GM21529 (cell line): Measurements from ENCODE around the gene DNAH11.
"Not testable (repeated sequence)": the region's sequence is repeated elsewhere in the genome, so short reads cannot be mapped to it uniquely, and the experiment has no call there.

ENCODE experiments used
- ATAC-seq: cut with Tn5 transposase; IDR thresholded peaks from one replicate; pipeline ENCODE4 v1.9.1; 2021; ENCODE audit not compliant: unreplicated experiment

Gene DNAH11

DNA sequence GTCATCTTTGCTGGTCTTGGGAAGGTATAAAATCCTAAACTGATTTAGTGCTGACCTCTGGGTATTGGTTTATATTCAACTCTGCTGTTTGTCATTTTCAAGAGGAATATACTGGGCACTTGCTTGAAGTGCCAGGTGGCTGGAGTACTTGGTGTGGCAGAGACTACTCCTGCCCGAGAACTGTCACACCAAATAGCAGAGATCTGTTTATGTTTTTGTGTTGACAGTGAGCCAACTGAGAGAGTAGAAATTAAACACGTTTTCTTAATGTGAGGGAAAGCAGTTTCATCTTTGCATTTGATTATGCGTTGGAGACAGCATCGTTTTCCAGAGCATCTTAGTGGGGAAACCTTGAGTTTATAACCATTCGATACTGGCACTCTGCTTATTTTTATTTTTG is 228.4 kb downstream of the DNAH11 start:
- ATAC-seq: no peak

DNA sequence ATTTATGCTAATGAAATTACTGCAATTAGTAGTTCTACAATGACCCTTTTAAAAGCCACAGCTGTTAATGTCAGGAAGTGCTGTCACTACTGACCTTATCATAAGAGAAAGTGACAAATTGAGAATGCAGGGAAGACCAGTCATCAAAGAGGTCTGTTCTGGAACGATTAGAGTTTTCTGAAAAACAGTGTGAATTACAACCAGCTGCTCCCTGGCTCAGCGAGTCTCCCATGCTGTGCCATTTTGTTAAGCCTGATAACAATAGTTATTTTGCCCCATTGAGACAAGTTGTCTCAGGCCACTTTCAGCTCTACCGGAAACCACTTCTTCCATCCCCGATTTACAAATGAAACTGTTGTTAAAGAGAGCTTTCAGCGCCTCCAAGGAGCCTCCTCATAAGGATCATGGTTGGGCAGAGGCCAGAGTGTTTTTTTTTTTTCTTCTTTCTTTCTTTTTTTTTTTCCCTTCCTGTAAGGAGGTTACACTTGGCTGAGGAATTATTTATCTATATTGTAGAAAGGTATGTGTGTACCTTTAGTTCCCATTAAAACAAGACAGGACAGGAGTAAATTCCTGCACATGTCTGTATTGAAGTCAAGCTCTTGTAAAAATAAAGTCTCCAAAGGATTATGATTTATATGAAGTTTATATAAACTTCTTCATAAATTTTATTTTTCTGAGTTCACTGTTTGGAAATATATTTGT is 229.2 kb downstream of the DNAH11 start:
- no peak for ATAC-seq

DNA sequence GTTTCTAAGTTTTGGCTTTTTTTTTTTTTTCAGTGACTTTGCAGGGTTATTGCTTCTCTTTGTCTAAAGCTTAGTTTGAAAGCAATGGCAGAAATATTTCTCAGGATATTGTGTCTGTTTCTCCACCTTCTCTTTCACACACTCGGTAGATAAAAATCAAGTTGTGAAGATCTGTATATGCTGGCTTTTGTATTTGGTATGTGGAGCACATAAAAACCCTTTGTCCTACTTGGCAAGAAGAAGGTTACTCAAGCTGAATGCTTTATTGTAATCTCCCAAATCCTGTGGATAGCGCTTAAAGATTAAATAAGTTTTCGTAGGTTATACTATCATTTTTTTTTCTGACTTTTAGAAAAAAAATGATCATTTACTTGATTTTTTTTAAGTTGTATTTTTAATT is 230.5 kb downstream of the DNAH11 start:
- no peak for ATAC-seq

DNA sequence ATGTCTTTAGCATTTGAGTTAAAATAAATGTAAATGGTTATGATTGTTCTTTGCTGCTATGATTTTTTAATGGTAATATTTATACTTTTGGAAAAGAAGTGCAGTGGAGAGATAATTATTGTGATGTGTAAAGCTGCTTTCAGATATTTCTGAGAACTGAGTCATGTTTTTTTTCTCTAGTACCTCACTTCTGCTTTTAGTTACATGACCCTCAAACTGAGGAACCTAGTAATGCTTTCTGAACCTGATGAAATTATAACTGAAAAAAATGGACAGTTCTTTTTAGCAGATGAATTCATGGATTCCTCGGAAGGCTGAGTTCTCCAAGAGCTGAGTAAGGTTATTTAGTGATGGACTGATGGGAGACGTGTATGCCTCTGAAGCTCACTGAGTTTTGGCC is 235.1 kb downstream of the DNAH11 start:
- ATAC-seq: no peak

DNA sequence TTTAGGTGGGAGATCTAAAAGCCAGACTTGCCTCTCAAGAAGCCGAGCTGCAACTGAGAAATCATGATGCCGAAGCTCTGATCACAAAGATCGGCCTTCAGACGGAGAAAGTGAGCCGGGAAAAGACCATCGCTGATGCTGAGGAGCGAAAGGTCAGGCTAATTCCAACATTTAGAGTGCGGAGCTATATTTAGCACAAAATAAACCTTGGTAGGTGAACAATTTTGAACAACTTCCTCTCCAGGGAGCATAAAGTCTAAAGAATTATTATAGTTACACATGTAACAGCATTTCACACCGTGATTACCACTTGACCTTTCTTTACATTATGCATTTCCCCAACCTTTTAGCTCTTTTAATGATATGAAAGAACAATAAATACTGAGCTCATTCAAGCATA is 236.1 kb downstream of the DNAH11 start:
- ATAC-seq: no peak

DNA sequence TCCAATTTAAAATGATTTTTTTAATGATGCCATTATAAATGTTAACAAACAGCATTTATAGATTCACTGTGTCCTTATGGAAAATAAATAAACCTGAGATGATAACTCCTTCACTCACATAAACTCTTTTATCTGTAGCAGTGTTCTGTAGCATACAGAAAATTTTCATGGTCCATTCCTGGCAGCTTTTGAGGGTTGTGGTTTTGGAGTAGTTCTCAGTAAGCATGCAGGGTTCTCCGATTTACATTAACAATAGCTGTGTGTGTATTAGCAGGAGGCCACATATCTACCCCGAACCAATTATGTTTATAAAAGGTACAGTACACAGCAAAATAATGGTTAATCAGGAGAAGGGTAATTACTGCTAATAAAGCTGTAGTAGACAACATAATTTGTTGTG is 240.2 kb downstream of the DNAH11 start:
- no peak for ATAC-seq

DNA sequence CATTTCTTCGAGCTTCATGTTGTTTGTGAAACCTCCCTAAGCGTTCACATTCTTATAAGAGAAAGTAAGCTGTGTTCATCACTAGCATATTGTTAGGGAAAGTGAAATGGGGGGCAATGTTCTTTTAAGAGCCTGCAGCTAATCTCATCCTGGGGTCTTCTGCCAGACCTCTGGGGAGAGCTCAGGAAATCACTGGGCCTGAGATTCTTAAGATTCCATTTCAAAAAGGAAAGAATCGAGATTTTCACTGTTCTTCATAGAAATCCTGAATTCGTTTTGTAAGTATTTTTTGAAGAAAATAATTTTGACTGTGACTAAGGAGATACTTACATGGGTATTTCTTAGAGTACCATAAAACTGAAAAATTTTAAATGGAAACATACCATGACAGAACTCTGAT is 242.2 kb downstream of the DNAH11 start:
- ATAC-seq: no peak

DNA sequence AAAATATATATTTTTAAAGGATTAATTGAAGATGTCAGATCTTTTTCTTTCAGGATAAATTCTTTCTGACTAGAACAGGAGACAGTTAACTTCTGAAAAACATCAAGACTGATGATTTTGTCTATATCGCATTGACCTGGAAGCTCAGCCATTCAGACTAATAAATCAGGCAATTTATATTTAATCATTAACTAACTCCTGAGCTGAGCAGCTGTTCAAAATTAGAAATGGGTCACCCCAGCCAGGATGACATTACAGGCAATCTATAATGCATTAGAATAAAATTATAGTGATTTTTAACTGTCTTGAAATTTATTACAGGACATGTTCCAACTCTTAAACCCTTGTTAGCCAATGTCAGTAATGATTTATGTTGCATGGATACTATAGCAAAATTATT is 263.0 kb downstream of the DNAH11 start:
- no peak for ATAC-seq

DNA sequence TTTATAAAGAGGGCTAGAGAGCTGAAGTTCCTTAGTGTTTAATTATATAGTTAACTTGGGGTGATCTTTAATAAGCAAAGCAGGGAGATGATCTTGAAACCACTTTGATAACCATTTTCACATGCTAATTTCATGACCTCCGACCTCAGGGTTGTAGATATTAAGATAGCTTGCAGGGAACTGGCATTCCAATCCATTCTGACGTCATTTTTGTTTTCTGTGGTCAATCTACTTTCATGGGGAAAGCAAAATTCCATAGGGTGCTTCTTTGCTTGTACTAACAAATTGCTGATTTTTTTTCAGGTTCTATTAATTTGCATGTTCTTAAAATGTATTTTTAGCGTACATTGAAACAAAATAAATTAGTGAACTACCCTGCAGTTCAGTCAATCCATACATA is 263.5 kb downstream of the DNAH11 start:
- no peak for ATAC-seq

DNA sequence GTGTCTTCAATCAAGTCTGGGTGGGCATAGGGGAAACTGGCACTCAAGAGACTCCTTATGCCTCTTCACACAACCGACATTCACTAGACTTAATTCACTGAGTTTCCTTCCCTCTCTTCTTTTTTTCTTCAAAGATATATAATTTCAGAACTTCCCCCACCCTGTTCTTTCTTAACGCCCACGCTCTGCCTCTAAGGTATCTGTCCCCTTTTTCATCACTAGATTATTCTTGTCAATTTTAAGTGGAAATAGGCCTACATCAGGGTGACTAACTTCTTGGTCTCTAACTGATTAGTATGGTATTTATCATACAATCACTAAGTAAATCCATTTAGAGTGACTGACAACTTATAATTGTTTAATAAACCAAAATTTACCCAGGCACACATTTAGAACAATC is 276.2 kb downstream of the DNAH11 start:
- ATAC-seq: no peak

DNA sequence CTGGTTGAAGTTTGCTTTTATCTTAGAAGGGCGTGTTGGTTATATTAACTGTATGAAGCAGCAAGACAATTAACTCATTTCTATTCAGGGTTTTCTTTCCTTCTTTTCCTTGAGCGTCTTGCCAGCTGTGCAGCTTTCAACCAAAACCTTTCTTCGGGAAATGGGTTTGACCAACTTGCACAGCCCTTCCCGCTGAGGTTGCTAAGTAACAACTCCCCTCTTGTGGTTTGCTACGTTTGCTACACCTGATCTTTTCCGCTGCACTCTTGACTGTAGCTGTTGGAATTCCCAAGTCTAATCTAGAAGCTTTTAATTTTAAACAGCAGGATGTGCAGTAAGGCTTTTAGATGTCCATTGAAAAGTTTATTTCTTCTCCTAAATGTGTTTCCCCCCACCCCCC is 286.0 kb downstream of the DNAH11 start:
- no peak for ATAC-seq

DNA sequence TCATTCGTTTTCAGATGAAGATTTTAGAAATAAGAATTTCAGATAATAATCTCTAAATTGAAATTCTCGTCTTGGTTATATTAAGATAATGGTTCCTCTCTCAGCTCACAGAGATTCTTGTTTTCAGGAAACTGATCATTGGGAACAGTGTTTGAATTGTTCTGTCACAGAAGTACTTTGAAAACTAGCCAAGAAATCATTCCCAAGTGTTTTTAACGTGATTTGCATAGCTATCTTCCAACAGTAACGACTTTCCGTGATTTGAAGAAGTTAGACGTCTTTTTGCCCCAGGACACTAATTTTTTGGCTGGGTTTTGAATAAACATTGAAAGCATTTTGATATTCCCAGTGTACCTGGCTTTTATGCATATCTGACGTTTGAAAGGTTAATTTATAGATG is 286.9 kb downstream of the DNAH11 start:
- no peak for ATAC-seq

DNA sequence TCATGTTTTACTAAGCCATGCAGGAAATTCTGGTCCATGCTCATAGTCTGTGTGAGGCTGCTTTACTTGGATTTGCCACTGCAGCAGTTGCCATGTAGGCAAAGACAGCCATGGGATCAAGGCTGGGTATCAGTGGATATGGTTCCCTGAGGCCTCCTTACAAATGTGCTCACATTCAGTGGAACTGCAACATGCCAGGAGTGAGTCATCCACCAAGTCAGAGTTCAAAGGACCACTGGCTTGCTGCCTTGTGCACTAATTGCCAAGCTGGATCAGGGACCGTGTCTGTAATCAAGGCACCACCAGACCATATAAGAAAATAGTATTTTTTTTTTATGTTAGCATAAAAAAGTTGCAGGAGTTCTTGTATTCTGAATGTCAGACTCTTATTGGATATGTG is 301.9 kb downstream of the DNAH11 start:
- ATAC-seq: no peak

DNA sequence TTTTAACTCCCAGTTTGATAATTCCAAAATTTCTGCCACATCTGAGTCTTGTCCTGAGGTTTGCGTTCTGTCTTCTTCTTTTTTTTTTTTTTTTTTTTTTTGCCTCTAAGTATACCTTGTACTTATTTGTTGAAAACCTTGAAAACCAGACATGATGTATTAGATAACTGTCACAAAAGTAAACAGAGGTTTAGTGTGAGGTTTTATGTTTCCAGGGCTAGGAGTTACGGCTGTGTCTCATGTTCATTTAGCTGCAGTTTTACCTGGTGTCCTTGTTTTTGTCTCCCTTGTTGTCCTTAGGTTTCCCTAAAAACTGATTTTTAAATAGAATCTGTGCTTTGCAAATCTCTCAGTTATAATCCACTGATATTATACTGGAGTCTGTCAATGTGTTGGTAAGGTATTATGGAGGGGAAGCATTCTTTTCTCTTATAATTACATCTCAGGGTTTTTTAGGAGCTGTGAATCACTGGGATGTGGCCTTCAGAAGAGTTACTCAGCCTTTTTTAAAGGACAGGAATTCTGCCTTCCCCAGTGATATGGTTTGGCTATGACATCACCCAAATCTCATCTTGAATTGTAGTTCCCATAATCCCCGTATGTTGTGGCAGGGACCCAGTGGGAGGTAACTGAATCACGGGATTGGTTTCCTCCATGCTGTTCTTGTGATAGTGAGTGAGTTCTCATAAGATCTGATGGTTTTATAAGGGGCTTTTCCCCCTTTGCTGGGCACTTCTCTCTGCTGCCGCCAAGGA is 307.9 kb downstream of the DNAH11 start:
- ATAC-seq: no peak

DNA sequence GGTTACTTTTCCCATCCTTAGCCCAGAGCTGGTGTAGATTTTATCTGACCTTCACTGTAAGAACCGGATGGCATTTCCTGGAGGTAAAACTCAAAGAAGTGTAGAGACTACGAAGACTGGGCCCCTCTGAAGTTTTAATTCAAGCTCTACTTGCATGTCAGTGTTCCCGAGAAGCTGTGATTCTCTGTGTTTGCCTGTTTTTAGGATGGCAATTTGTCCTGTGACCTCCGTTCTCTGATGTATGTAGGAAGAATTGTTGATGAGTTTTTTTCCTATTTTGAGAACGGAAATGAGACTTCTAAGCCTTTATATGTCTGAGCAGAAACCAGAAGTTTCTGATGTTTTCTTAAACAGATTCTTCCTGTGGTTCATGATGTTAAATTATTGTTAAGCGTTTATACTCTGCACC is 308.7 kb downstream of the DNAH11 start:
- no peak for ATAC-seq

DNA sequence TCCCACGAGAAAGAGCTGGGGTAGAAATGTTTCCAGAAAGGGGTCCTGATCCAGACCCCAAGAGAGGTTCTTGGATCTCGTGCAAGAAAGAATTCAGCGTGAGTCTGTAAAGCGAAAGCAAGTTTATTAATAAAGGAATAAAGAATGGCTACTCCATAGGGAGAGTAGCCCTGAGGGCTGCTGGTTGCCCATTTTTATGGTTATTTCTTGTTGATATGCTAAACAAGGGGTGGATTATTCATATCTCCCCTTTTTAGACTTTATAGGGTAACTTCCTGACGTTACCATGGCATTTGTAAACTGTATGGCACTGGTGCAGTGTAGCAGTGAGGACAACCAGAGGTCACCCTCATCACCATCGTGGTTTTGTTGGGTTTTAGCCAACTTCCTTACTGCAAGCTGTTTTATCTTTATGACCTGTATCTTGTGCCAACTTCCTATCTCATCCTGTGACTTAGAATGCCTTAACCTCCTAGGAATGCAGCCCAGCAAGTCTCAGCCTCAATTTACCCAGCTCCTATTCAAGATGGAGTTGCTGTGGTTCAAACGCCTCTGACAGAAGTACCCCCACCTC is 322.9 kb downstream of the DNAH11 start:
- not testable (repeated sequence) for ATAC-seq

DNA sequence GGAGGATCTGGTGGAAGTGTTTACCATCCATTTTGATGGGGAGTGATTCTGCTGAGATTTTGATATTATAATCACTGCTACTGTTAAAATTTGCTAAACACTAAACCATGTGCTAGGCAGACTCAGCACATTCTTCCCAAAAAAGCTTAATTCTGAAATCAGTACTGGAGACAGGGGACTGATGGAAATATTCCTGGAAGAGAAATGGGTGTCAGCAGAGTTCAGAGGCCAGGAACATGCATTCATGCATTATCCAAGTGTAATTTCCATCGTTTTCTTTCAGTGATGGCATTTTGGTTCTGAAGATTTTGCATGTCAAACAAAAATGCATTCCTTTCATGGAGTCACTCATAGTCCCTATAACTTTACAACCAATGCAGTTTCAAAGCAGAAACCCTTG is 323.9 kb downstream of the DNAH11 start:
- ATAC-seq: no peak

DNA sequence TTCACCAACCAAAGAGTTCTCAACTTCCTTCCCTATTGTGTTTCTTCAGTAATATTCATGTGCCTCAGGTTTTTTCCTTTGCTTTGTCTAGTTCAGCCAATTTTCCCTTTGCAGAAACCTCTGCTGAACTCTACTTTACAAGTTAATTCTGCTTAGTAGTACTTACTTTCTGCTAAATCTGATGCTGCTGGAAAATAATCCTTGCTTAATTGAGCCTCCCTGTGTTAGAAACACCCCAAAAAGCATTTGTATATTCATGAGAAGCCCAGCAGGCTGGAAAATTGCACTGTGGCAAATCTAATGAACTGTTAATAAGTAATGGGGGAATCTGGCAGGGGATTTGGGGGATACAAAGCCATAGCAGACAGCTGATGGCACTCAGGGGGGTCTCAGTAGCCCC is 324.4 kb downstream of the DNAH11 start:
- no peak for ATAC-seq

DNA sequence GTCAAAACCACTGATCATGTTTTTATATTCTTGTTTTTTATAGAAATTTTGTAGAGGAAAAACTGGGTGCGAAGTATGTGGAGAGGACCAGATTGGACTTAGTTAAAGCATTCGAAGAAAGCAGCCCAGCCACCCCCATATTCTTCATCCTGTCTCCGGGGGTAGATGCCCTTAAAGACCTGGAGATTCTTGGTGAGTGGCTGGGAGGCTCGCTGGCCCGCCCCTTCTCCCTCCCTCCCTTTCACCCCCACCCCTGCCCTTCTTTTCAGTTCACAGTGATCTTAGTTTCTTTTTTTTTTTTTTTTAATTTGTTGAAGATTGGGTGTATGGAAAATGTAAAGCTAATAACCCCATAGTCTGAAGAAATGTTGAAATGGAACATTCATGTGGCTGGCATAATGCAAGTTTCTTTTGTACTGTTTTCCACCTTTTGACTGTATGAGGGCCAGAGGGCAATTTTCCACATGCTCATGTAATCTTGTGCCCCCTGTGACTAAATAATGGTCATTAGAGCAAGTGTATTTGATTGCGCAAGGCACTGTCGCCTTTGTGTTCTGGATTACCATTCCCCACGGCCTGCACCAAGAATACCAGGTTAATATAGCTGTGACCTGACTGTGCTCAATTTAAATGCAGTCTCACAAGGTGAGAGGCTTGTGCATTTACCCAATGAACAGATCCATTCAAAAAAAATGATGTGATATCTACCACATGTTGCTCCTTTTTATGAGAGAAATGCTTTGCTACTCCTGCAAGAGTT is 325.2 kb downstream of the DNAH11 start:
- ATAC-seq: no peak

DNA sequence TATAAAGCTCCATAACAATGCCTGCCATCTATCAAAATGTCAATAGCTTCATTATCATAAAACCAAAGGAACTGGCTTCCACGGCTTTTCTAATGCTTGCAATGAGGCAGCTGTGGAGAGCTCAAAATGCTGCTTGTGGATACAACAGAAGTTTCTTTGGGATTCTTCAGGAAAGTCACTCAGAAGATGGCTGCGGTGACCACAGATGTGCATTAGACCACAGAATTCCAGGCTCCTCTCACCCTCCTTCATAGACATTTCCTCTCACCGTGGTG is 325.7 kb downstream of the DNAH11 start:
- ATAC-seq: no peak

DNA sequence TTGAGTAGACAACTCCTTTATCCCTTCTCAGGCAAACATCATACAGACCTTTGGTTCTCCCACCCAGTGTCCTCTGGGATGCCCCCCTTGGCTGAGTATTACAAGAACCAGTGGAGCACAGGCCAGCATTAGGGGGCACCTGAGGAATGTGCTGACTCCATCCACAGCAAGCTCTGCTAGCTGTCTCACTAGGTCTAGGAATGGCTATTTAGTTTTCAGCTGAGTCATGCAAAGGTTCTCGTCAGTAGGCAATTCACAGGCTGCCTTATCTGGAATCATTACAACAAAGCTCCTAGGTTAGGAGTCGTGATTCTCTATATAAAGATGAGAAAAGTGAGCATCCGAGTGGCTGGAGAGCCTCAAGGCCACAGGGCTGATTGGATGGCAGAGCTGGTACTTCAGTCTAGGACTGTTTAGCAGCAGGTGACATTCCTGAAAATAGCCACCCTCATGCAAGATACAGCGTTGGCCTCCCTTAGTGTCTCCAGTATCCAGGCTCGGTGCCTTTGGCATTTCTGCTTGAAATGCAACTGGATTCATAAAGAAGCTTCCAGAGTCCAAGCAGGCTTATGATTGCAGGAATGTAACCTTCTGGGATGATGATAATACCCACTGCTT is 327.1 kb downstream of the DNAH11 start:
- no peak for ATAC-seq

DNA sequence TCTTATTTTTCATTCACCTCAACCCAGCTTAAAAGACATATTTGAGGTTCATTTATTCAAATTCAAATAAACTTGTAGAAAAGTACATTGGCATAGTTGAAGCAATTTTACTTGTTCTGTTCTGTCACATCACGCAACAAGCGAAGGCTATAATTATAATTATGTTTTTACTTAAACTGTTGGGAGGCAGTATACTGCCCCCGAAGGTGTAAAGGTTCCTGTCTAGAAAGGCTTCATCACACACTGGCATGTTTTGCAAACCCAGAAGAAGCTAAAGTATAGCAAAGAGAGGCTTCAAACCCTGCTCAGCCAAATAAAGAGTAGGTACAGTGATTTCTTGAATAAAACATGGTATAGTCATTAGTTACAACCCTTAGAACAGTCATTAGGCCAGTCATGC is 340.2 kb downstream of the DNAH11 start:
- no peak for ATAC-seq
